Occipital lobe (tissue), 2 donors: ENCODE results near the gene MAP2K2. TPM values are rescaled to one million over a fixed set of nuclear protein-coding genes. Genes with fewer than 3 reads are reported as not detected.
A peak's percentile ranks its signal among the peaks of the same experiment; 100 is the strongest.

Source experiments
- DNase-seq: peaks from one replicate; lab custom pipeline; 2025; lab: John Stamatoyannopoulos, UW
- total RNA-seq: library from RNA; depleted of rRNA; stranded (reverse); fragments of >200 nt; gene quantifications from one replicate; pipeline ENCODE4 v1.2.3, GENCODE V29; 2014

MAP2K2 gene
- total RNA-seq, 1 donor from 2014 or later: 61.3 TPM

DNA sequence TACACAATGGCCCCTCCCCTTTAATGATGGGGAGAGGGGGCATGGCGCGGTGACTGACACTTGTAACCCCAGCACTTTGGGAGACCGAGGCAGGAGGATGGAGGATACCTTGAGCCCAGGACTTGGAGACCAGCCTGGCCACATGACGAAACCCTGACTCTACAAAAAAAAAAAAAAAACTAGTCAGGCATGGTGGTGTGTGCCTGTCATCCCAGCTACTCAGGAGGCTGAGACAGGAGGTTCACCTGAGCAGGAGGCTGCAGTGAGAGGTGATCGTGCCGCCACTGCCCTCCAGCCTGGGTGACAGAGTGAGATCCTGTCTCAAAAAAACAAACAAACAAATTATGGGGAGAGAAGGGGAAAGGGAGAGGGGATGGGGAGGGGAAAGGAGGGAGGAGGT is 43.4 kb downstream of the MAP2K2 start:
- no peak for DNase-seq

DNA sequence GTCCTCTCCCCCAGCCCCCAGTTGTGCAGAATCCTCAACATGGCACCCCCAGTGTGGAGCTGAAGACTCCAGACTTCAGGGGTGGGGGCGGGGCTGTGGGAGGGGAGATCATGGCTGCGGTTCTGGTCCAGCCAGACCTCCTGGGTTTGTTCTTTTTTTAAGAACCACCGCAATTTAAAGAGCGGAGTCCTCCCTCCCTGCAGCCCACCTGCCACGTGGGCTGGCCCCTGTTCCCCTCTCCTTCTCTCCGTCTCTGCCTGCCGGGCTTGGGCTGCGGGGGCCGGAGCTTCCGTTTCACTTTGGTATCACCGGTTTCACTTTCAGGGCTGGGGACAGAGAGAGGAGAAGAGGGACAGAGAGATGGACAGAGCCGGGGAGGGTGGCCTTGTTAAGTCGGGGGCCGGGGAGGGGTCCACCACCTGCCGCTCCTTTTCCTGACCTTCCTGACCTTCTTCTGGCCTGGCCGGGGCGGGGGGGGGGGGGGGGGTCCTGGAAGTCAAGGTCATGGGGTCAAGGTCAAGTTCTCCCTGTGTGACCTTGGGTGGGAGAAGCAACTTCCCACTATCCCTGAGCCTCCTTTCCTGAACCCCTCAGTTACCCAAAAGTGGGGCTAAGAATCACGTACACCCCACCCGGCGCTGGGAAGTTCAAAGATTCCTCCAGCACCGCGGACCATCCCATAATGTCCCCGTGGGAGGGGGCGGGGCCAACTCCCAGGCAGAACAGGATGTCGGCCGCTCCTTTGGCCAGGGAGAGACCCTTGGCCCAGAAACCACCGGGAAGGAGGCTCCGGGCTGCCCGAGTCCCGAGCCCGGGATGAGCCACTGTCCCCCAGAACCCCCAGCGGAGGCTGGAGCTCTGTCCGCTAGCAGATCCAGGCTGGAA is 45.9 kb downstream of the MAP2K2 start:
- no peak for DNase-seq

DNA sequence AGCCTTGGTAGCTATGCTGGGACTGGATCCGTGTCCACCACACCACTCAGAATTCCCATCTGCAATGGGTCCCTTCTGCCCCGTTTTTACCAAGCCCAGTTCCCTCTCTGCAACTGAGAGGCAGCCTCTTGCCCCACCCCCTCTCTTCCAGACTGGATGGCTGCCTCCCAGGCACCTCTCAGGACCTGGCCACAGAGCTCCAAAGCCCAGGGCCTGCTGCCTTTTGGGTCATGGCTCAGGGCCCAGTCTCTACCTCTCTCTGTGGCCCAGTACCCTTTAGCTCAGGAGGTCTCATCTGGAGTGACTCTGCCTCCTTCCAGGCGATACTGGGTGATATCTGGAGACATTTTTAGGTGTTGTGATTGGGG is 46.9 kb downstream of the MAP2K2 start:
- DNase-seq: no peak

DNA sequence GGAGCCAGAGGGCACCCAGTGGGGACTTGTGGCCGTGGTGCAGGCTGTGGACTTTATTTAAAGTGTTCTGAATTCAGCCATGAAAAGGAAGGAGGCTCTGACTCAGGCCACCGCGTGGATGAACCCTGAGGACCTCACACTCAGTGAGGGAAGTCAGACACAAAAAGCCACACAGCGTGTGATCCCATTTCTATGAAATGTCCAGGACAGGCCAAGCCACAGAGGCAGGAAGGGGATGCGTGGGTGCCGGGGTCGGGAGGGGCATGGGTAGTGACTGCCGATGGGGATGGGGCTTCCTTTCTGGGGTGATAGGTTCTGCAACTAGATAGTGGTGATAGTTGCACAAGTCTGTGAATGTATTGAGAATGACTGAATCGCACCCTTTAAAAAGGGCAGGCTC is 48.5 kb downstream of the MAP2K2 start:
- DNase-seq: no peak

DNA sequence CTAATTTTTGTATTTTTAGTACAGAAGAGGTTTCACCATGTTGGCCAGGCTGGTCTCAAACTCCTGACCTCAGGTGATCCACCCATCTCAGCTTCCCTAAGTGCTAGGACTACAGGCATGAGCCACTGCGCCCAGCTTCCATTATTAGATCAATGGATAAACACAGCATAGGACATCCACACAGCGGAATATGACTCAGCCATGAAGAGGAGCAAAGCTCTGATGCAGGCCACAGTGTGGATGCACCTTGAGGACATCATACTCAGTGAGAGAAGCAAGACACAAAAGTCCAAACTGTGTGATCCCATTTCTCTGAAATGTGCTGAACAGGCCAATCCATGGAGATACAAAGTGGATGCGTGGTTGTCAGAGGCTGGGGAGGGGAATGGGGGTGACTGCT is 52.3 kb downstream of the MAP2K2 start:
- DNase-seq: no peak

DNA sequence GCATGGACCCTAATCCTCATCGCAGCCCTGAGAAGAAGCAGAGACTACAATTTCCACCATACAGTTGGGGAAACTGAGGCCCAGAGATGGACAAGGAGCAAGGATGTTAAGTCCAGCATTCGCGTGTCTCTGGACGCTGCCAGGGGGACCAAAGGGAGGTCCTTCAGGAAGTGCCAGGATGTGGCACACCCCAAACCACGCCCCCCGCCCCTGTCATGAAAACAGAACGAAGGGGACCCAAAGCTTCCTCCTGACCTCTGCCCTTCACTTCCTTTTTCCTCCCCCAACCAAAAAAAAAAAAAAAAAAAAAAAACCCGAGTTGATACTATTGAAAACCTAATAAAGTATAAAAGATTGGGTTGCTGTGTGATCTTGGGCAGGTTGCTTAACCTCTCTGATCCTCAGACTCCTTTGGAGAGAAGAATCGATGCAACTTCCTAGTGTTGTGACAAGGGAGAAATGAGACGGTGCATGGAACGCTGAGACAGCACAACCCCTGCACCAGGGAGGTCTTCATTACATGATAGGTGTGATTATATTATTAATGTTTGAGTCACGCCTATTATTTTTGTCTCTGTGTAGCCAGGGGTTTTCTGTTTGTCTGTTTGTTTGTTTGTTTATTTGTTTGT is 54.5 kb downstream of the MAP2K2 start:
- no peak for DNase-seq

DNA sequence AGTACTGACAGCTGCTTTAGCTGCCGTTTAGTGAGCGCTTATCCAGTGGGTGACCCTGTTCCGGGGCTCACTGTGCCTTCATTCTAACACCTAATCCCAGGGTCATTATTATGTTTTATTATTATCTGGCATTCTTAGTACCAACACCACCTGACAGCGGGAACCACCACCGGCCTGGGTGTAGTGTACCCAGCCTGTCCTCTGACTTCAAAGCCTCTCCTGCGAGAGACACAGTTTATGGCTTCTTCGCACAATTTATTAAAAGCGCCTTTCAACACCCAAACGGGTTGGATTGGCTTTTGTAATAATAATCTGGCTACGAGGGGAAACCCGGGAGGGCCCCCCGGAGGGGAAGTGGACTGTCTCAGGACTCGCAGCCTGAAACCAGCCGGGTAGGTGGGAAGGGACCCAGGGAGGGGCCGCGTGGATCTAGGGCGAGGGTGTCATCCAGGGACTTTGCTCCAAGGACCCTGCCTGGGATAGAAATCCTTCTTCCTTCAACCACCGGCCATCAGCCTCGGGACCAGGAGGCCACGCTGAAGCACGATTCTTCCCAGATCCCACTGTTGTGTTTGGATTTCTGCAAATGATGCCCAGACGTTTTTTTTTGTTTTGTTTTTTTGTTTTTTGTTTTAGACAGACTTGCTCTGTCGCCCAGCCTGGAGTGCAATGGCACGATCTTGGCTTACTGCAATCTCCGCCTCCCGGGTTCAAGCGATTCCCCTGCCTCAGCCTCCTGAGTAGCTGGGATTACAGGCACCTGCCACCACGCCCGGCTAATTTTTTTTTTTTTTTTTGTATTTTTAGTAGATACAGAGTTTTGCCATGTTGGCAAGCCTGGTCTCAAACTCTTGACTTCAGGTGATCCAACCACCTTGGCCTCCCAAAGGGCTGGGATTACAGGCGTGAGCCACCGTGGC is 55.6 kb downstream of the MAP2K2 start:
- DNase-seq: no peak

DNA sequence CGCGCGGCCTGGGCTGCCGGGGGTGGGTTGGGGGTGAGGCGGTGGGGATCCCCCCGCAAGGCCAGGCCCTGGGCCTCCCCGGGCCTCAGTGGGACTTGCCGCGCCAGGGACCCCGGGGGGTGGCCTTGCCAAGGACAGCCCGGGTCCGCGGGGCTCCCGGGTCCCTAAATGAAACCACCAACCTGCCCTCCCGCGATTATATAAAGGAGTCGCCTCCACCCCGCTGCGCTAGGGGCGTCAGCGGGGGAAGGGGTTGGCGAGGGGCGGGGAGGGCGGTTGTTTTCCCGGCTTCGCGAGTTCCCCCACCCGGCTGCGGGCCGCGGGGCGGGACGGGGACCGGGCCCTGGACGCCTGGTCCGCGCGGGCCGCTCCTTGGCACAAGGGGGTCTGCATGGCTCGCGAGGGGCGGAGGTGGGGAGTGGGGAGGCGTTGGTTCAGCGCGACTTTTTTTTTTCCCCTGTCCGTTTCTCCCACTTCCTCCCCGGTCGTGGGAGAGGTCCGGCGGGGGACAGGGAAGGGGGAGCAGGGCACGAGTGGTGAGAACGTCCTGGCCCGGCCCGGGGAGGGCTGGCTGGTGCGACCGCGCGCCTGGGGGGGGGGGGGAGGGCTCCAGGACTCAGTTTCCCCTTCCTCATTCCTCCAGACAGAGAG is 56.4 kb downstream of the MAP2K2 start:
- no peak for DNase-seq

DNA sequence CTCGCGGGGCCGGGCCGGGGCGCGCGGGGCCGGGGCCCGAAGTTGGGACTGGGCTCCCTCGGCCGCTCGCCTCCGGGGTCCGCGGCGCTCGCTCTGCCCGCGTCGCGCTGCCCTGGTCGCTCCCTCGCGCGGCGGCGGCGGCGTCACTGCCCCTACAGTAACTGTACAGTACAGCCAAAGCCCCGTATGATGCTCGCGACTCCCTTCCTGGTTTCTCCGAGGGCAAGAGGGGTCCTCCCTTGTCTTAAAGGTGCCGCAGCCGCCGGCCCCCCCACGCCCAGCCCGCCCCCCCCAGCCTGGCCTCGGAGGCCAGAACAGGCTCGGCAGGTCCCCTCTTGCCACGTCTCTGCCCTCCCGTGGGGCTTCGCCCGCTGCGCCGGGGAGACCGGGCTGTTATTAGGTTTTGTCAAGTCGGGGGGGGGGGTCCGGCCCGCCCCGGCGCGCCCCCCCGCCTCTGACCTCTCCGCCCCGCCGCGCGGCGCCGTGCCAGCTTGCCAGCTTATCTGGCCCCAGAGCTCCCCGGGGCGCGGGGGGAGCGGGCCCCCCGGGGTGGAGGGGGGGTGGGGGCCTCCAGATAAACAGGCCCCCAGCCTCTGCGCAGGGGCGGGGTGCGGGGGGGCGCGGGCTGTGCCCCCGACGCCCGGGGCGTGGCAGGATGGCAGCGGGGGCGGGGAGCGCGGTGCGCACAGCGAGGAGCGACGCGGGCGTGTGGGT is 57.1 kb downstream of the MAP2K2 start, which contains the start of gene ZBTB7A:
ZBTB7A (minus strand) TSS at position 218 of the 714 bp plus-strand sequence. CDS start 11,667 bp downstream, outside the sequence.
- peak; percentile 69 for DNase-seq

DNA sequence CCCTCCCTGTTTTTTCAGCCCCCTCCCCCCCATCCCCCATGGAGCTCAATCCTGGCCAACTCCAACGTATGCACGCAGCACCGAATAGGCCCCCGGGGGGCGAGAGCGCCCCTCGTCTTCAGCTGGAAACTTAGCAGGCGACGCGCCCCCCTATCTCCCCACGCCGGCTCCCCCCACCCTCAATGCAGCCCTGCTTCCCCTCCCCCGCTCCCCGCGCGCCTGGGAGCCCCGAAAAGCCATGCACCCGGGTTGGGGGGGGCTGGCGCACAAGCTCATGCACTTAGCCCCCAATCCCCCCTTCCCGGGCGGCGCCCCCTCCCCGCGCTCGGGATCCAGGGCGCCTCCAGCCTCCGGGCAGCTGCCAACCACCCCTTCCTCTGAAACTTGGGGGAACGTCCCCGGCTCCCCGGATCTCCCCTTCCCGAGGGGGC is 57.7 kb downstream of the MAP2K2 start:
- no peak for DNase-seq

DNA sequence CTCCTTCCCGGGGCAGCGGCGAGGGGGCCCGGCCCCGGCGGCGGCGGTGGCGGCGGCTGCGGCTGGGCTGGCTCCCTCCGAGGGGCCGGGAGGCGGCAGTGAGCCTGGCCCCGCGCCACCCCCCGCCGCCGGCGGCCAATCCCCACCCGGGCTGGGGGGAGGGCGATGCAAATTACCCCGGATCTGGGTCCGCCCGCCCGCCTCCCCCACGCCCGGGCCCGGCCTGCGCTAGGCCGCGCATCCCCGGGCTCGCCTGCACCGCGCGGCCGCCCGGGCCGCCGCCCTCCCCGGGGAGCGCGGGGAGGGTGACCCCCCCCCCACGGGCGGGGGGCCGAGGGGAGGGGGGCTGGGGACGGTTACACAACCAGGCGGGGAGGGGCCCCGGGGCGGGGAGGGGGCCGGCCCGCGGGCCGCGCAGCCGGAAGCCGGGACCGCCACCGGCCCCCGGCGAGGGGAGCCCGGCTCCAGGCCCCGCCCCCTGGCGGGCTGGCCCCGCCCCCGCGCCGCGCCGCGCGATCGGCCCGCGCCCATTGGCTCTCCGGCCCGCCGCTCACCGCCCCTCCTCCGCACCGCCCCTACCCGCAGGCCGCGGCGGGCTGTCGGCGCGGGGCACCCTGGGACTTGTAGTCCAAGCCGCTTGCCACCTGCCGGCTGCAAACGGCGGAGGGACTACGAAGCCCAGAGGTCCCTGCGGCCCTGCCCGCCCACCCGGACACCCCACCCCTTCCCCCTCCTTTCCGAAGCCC is 58.3 kb downstream of the MAP2K2 start:
- peak; percentile 97 for DNase-seq

DNA sequence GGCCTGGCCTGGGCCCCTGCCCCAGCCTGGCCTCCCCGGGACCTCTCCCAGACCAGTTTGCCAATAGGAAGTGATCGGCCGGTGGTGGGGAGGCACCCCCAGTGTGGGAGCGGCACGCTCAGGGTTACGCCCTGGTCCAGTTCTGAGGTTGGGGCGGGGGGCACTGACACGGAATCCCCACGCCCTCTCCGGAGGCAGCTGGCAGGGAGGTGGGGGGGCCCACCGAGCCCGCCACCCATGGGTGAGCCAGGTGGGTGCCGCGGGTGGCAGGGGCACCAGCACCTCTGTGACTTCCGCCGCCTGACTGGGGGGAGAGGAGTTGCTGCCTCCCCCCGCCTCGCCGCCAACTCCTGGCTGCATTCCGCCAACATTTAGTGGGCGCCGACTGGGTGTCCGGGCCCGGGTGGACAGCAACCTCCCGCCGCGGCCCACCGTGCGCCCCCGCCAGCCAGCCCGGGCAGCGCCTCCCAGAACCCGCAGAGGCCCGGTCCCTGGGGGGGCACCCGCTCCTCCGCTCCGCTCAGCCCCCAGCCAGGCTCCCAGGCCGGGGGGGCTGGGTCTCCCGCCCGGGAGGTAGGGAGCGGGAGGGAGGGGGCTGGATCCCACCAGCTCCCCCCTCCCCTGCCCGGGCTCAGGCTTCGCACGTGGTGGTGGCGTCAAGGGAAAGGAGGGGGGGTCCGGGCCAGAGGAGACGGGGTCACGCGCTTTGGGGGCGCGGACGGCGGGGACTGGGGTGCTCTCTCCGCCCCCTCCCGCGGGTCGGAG is 59.2 kb downstream of the MAP2K2 start:
- DNase-seq: peak; percentile 38

DNA sequence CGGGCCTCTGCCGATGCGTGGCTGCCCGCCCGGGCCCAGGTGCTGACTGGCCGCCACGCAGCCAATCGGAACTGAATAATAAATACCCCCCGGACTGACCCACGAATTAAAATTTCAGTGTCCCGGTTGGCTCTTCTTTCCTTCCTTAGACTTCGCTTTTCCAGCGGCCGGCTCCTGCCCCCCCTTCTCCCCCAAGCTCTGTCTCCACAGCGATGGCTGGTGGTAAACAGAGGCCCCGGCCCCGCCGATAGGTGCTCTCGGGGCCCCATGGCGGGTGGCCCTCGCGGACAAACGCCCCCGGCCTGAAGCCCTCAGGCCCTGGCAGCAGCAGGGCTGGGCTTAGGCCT is 59.8 kb downstream of the MAP2K2 start:
- no peak for DNase-seq

DNA sequence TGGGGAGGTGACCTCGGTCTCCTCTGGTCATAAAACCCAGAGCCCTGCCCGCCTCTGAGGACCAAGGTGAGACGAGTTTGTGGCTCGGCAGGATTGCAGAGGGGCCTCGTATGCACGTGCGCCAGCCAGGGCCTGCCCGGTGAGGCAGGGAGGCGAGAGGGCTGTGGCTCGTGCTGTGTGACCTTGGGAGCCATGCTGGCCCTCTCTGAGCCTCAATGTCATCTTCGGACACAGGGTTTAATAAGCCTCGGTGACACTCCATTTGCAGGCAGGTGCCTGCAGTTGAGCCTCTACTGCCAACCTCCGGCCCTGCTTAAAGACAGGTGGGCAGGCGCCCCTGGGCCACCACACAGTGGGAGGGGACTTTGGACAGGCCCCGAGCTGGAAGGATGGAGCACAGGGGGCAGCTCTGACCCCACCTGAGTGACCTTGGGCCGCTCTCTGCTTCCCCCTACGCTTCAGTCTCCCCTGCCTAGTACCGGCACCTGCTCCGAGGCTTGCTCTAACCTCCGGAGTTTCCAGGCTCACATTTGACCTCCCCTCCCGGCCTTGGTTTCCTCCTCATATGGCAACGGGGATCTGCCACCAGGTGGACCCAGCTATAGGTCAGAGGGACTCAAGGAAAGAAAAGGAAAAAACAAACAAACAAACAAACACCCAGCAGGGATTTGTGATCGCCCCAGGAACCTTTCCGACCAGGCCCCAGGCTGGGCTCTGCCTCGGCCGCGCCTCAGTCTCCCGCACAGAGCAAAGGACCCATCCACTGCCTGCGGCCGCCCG is 60.4 kb downstream of the MAP2K2 start:
- DNase-seq: no peak

DNA sequence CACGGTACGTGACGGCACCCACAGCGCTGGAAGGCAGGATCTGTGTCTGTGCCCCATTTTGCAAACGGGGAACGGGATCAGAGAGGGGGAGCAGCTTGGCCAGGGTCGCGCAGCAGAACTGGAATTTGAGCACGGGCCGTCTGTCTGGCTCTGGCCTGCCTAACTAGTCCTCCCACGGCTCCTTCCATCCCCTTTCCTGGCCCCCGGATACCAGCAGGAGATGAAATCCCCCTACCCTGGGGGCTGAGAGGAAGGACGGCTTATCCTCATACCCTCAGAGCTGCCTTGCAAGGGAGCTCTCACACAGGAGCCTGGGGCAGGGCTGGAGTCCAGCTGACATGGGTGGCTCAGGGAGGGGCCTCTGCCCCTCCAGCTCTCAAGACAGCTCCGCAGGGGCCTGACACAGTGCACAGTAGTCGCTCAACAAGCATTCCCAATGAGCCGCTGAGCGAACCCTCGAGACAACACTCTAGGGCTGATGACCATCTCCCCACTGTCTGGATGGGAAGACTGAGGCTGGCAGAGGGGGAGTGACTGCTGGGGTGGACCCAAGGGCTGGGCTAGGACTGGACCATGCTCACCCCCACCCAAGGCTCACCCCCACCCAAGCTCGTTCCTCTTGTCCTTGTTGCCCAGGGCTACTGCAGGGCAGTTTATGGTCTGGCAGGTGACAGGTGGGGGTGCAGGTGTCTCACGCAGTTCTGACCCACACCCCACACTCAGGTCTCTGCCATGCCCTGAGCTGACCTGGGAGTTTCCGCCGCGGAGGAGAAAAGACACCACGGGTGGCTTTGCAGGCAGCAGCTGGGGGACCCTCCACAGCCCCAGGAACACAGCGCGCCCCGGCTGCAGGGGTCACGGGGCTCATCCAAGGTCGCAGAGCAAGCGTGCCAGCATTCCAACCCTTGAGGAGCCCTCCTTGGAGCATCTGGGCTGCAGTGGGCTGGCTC is 61.2 kb downstream of the MAP2K2 start:
- DNase-seq: no peak

DNA sequence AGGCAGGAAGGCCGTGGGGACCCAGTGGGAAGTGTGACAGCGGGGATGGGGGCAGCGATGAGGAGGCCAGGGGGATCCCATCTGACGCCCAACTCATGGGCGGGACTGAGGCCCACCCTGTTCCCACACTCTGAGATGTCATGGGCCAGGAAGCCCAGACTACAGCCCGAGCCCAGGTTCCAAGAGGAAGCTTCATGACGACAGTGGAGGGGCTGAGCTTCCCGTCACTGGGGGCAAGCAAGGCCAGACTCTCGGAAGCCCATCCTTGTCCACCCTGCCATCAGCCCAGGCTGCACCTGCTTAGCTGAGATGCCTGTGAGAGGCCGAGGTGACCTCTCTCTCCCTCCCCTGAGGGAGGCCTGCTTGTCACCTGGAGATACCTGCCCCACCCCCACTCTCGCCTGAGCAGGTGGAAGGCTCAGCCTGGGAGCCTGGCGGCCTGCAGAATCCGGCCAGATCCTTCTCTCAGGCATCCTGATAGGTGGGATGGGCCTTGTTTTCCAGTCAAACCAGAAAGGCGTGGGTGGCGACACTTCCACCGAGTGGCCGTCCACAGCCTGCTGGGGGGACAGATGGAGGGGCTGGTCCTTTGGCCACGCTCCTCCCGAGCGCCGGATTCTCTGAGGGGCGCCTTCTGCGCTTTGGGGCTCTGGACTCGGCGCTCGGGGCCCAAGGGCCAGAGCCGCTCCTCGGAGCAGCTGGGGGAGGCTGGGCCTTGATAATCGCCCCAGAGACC is 62.1 kb downstream of the MAP2K2 start:
- no peak for DNase-seq
